ENCODE measurements around the gene SCOC. TPM values are rescaled to one million over a fixed set of nuclear protein-coding genes. Genes with fewer than 3 reads are reported as not detected.

The SCOC gene
- total and polyA plus RNA-seq, 9 of the 15 experiments (the other 6 are each of a cell fraction or from before 2014, with no cell fraction given), result 16.8 to 110 (median 46.7) TPM

GRCh38 chr4:140427919-140428471 lies 54.5 kb downstream of the SCOC start (continued):
- TF ChIP-seq ZBTB49 (CRISPR knock-in tag; IDR thresholded peaks at IDR 0.05; ENCODE audit: borderline replicate concordance) (no peak), POLR2AphosphoS5 (IDR thresholded peaks at IDR 0.05; ENCODE audit: control insufficient read depth, insufficient read depth, low read depth, low read length) (no peak), TBP (optimal IDR thresholded peaks at IDR 0.05; ENCODE audit: low read depth, low read length) (no peak), ZNF586 (CRISPR knock-in tag; conservative IDR thresholded peaks at IDR 0.05) (no peak), NFIX (CRISPR knock-in tag; IDR thresholded peaks at IDR 0.05; ENCODE audit: low read depth) (no peak), ZNF311 (CRISPR knock-in tag; IDR thresholded peaks at IDR 0.05) (no peak), CREBBP (IDR thresholded peaks at IDR 0.05; ENCODE audit: low read depth, low read length) (no peak), ZFP30 (CRISPR knock-in tag; IDR thresholded peaks at IDR 0.05; ENCODE audit: borderline replicate concordance) (no peak), CXXC5 (CRISPR knock-in tag; IDR thresholded peaks at IDR 0.05) (0 out of 2 replicates have a peak, but pooled peaks have one; percentile 39), GATAD2A (IDR thresholded peaks at IDR 0.05) (no peak), EP400 (IDR thresholded peaks at IDR 0.05) (peak; percentile 49; the same call in 1 of the 2 replicates), ZFP1 (CRISPR knock-in tag; IDR thresholded peaks at IDR 0.05) (no peak), FOXP4 (CRISPR knock-in tag; IDR thresholded peaks at IDR 0.05; ENCODE audit: borderline replicate concordance) (no peak), RHOXF2B (CRISPR knock-in tag; conservative IDR thresholded peaks at IDR 0.05) (no peak), TFAM (CRISPR knock-in tag; conservative IDR thresholded peaks at IDR 0.05) (no peak), RCOR1 (IDR thresholded peaks at IDR 0.05; ENCODE audit: borderline replicate concordance in 1 of 2, low read depth in 2 of 2, low read length in 2 of 2) (no peak), ASH1L (IDR thresholded peaks at IDR 0.05; ENCODE audit: borderline replicate concordance, low read depth, partially characterized antibody) (no peak), FOXK2 (conservative IDR thresholded peaks at IDR 0.05 in 1 of 2, IDR thresholded peaks at IDR 0.05 in 1 of 2; ENCODE audit: low read depth in 2 of 2) (0 out of 4 replicates have a peak, but pooled peaks of 1 of the 2 experiments have one; percentile 17), BDP1 (IDR thresholded peaks at IDR 0.05; ENCODE audit: insufficient read depth, insufficient read length) (no peak), FOXJ2 (tag; IDR thresholded peaks at IDR 0.05) (peak; percentile 95)
- TF ChIP-seq, protein P1, sequence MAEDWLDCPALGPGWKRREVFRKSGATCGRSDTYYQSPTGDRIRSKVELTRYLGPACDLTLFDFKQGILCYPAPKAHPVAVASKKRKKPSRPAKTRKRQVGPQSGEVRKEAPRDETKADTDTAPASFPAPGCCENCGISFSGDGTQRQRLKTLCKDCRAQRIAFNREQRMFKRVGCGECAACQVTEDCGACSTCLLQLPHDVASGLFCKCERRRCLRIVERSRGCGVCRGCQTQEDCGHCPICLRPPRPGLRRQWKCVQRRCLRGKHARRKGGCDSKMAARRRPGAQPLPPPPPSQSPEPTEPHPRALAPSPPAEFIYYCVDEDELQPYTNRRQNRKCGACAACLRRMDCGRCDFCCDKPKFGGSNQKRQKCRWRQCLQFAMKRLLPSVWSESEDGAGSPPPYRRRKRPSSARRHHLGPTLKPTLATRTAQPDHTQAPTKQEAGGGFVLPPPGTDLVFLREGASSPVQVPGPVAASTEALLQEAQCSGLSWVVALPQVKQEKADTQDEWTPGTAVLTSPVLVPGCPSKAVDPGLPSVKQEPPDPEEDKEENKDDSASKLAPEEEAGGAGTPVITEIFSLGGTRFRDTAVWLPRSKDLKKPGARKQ (CRISPR knock-in tag; IDR thresholded peaks at IDR 0.05), result no peak
- TF ChIP-seq, protein P2, sequence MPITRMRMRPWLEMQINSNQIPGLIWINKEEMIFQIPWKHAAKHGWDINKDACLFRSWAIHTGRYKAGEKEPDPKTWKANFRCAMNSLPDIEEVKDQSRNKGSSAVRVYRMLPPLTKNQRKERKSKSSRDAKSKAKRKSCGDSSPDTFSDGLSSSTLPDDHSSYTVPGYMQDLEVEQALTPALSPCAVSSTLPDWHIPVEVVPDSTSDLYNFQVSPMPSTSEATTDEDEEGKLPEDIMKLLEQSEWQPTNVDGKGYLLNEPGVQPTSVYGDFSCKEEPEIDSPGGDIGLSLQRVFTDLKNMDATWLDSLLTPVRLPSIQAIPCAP (CRISPR knock-in tag; IDR thresholded peaks at IDR 0.05; ENCODE audit: borderline replicate concordance), result no peak
